HCEC 1CT (cell line): Measurements from ENCODE around the gene GLB1L.

ENCODE experiments used
- DNase-seq: peaks from one replicate; pipeline ENCODE4 v3.0.0-alpha.2; 2017

The GLB1L gene

GRCh38 chr2:219219784-219220532 is 25.3 kb downstream of the GLB1L start:
- no peak for DNase-seq

- peak; percentile 88 for DNase-seq
These were observed 26.2 kb downstream of the GLB1L start, which contains the start of gene ABCB6 for GRCh38 chr2:219218732-219219701. Gene ABCB6 (minus strand): TSS chr2:219218958. CDS start chr2:219218673, 285 bp downstream.

GRCh38 chr2:219218217-219218731 is 27.0 kb downstream of the GLB1L start:
- DNase-seq, result peak; percentile 70

- DNase-seq, result no peak
These were observed 28.7 kb downstream of the GLB1L start for GRCh38 chr2:219216535-219216915.

- DNase-seq, result no peak
These were observed 29.2 kb downstream of the GLB1L start for GRCh38 chr2:219215871-219216534.

- DNase-seq, result no peak
These were observed 30.5 kb downstream of the GLB1L start for GRCh38 chr2:219214786-219215185.

GRCh38 chr2:219214141-219214540 is 31.1 kb downstream of the GLB1L start:
- DNase-seq, result no peak

GRCh38 chr2:219213486-219214071 is 31.7 kb downstream of the GLB1L start:
- no peak for DNase-seq

- no peak for DNase-seq
These were observed 32.2 kb downstream of the GLB1L start for GRCh38 chr2:219213026-219213415.

GRCh38 chr2:219210886-219211362 is 34.3 kb downstream of the GLB1L start:
- DNase-seq, result no peak

- DNase-seq, result no peak
These were observed 34.9 kb downstream of the GLB1L start for GRCh38 chr2:219210196-219210885.

GRCh38 chr2:219209236-219210195 is 35.7 kb downstream of the GLB1L start:
- DNase-seq, result no peak

- peak; percentile 53 for DNase-seq
These were observed 37.1 kb downstream of the GLB1L start for GRCh38 chr2:219207884-219208740.

- no peak for DNase-seq
These were observed 37.9 kb downstream of the GLB1L start for GRCh38 chr2:219207134-219207883.

GRCh38 chr2:219206328-219207133 is 38.7 kb downstream of the GLB1L start, which contains the start of gene ZFAND2B:
Gene ZFAND2B (plus strand): TSS chr2:219206782. CDS start chr2:219206988, 206 bp downstream.
- peak; percentile 90 for DNase-seq

- DNase-seq, result no peak
These were observed 39.3 kb downstream of the GLB1L start for GRCh38 chr2:219205981-219206327.

- DNase-seq, result no peak
These were observed 40.1 kb downstream of the GLB1L start for GRCh38 chr2:219205165-219205538.
